RWPE1 (cell line): Measurements from ENCODE around the gene MEX3A.
A peak's percentile ranks its signal among the peaks of the same experiment; 100 is the strongest.

Source experiments
- CTCF ChIA-PET: fragments of 350-600 bp; sonication (Branson Sonifier 250); formaldehyde crosslinking; extraction: SDS; loops from one replicate; lab custom pipeline; 2021; lab: Yijun Ruan, JAX
- POLR2A ChIA-PET: fragments of 400-600 bp; formaldehyde crosslinking; extraction: SDS; loops from one replicate; lab custom pipeline; 2020; ENCODE audit warnings: antibody characterized with exemption; ENCODE audit not compliant: low non-redundant PET; lab: Yijun Ruan, JAX
- DNase-seq: peaks from one replicate; pipeline ENCODE4 v3.0.0; 2012; ENCODE audit warnings: low spot score
- H3K27ac ChIP-seq: fragments of 450-650 bp; 2 replicates; pipeline ENCODE4 v1.5.1; 2017
- CTCF ChIP-seq: fragments of 450-650 bp; conservative IDR thresholded peaks from 2 replicates; pipeline ENCODE4 v1.5.1; 2017; ENCODE audit warnings: low read depth, mild to moderate bottlenecking

MEX3A gene

GRCh38 chr1:156065212-156065611 lies 17.1 kb downstream of the MEX3A start:
- CTCF ChIA-PET: interaction anchor here (0.5 to 0.6 kb wide), 4 partner anchors 8 to 194 kb away, joined by 3 to 5 read pairs (median 4); no protein-coding TSS in a partner anchor
- TF ChIP-seq CTCF: no peak
- no peak for DNase-seq
- no peak overlapping the region for H3K27ac ChIP-seq
- POLR2A ChIA-PET: no interaction called here

- DNase-seq: no peak
- ChIA-PET CTCF (interaction anchor here (0.6 kb wide), 2 partner anchors 25 to 187 kb away, joined by 4 read pairs; no protein-coding TSS in a partner anchor), POLR2A (no interaction called here)
- no peak overlapping the region for H3K27ac ChIP-seq
- TF ChIP-seq CTCF: no peak
Measured at GRCh38 chr1:156064615-156065014, 17.6 kb downstream of the MEX3A start.

- no peak for TF ChIP-seq CTCF
- H3K27ac ChIP-seq: no peak overlapping the region
- ChIA-PET POLR2A (no interaction called here), CTCF (no interaction called here)
- no peak for DNase-seq
Measured at GRCh38 chr1:156063997-156064285, 18.3 kb downstream of the MEX3A start.

- H3K27ac ChIP-seq: no peak overlapping the region
- DNase-seq: peak; percentile 40
- TF ChIP-seq CTCF: no peak
- ChIA-PET POLR2A (no interaction called here), CTCF (interaction anchor here (0.6 to 0.7 kb wide), 2 partner anchors 73 to 163 kb away, joined by 6 to 8 read pairs; no protein-coding TSS in a partner anchor)
Measured at GRCh38 chr1:156062189-156062588, 20.1 kb downstream of the MEX3A start.

- CTCF ChIA-PET: interaction anchor here (0.5 to 0.6 kb wide), 2 partner anchors 53 to 128 kb away, joined by 3 read pairs; no protein-coding TSS in a partner anchor
- no peak for TF ChIP-seq CTCF
- DNase-seq: peak; percentile 96
- no peak within 1 kb of the TSS for H3K27ac ChIP-seq
- POLR2A ChIA-PET: no interaction called here
Measured at GRCh38 chr1:156060937-156061636, 21.2 kb downstream of the MEX3A start, which contains the start of gene RAB25. RAB25 (plus strand) TSS chr1:156061160; CDS start chr1:156061401, 241 bp downstream.

- POLR2A ChIA-PET: no interaction called here
Measured at GRCh38 chr1:156056326-156056849, 25.9 kb downstream of the MEX3A start.

More at GRCh38 chr1:156056326-156056849, 25.9 kb downstream of the MEX3A start:
- no peak overlapping the region for H3K27ac ChIP-seq
- no peak for TF ChIP-seq CTCF
- DNase-seq: no peak
- CTCF ChIA-PET: no interaction called here
